ENCODE measurements around the gene TNKS2.
A peak's percentile ranks its signal among the peaks of the same experiment; 100 is the strongest.
"Not testable (repeated sequence)": the region's sequence is repeated elsewhere in the genome, so short reads cannot be mapped to it uniquely, and the experiment has no call there.

The TNKS2 gene

DNA sequence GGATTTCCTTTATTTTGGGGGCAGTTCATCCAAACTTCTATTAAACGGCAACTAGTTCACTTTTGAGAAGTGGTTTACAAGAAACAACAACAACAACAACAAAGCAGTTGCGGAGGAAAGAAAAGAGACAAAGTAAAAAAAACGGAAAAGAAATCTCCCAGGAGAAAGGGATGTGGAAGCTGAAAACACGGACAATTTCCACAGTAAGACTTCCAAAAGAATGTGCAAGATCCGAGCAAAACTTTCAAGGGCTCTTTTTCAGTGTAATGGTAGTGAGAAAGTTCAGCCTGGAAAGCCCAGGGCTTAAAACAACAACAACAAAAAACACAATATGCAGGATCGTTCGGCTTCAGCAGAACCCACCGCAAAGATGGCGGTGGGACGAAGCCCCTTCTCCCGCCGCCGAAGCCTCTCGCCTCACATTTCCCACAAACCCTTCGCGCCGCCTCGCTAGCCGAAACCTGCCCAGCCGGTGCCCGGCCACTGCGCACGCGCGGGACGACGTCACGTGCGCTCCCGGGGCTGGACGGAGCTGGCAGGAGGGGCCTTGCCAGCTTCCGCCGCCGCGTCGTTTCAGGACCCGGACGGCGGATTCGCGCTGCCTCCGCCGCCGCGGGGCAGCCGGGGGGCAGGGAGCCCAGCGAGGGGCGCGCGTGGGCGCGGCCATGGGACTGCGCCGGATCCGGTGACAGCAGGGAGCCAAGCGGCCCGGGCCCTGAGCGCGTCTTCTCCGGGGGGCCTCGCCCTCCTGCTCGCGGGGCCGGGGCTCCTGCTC lies at the start of gene TNKS2:
Gene TNKS2, plus strand, starts transcription at position 553 of the 775 bp plus-strand sequence. CDS start 265 bp downstream, outside the sequence.
- peak; percentile 78 for DNase-seq

DNA sequence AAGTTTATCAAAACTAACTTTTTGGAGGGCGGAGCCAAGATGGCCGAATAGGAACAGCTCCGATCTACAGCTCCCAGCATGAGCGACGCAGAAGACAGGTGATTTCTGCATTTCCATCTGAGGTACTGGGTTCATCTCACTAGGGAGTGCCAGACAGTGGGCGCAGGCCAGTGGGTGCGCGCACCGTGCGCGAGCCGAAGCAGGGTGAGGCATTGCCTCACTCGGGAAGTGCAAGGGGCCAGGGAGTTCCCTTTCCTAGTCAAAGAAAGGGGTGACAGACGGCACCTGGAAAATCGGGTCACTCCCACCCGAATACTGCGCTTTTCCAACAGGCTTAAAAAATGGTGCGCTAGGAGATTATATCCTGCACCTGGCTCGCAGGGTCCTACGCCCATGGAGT lies 48.6 kb upstream of the TNKS2 start:
- DNase-seq = not testable (repeated sequence)

DNA sequence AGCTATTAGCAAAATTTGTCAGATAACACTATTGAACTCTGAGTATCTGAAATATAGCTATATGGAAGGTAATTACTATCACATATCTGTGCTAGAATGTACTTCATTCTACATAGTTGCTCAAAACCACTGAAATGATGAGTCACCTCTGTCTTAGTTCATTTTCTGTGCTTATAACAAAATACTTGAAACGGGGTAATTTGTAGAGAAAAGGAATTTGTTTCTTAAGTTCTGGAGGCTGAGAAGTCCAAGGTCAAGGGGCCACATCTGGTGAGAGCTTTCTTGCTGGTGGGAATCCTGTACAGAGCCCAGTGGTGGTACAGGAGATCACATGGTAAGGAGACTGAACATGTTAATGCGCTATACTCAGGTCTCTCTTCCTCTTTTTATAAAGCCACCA lies 41.9 kb upstream of the TNKS2 start:
- no peak for DNase-seq

DNA sequence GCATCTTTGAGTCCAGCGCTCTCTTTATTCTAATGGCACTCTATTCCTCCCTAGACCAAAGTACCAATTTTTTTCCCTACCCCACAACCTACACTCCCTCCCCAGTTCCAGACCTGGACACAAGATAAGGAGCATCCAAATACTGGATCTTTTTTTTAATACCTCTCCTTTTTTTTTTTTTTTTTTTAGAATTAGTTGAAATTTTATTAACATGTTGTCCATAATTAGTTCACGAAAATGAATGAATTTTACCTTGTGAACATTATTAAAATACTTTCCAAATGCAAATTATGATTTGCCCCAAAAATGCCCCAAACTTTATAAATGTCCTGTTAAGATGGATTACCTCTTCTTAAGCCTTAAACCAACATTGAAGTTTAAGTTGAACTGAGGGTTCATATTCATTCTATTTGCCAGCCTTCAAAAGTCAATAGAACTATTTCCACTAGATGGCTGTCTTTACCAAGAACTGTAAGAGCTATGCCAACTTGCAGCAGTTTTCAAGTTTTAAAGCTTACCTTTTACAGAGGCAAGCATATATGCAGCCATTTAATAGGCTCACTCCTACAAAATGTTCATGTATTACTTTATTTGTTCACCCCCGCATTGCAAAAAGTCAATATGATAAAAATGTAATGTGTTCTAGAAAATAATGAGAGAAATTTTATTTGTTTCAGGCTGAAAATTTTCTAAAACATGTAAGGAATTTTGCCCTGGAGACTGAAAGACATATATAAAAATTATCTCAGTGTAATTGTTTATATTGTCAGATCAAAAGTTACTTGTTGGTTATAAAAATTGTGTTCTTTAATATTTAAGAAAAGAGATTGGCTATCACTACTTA lies 39.7 kb upstream of the TNKS2 start:
- DNase-seq = peak; percentile 66

DNA sequence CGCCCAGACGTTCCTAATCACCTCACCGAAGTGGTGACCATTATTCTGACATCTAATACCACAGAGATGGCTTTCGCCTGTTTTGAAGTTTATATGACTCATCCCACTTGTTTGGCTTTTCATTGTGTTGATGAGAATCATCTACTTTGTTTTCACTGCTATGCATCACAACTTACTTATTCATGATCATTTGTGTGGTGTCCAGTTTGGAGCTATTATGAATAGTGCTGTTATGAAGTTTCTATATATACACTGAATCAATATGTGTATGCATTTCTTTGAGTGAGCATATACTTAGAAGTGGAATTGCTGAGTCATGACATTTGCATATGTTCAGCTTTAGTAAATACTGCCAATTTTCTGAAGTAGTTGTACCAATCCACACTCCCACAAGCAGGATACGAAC lies 38.6 kb upstream of the TNKS2 start:
- DNase-seq = no peak

DNA sequence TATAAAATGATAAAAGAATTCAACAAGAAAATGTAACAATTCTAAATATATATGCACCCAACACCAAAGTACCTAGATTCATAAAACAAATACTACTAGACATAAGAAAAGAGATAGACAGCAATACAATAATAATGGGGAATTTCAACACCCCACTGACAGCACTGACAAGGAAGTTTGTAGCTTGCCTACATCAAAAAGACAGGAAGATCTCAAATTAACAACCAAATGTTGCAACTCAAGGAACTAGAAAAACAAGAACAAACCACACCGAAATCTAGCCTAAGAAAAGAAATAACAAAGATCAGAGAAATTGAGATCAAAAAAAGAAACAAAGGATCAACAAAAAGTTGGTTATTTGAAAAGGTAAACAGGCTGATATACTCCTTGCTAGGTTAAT lies 36.5 kb upstream of the TNKS2 start:
- no peak for DNase-seq

DNA sequence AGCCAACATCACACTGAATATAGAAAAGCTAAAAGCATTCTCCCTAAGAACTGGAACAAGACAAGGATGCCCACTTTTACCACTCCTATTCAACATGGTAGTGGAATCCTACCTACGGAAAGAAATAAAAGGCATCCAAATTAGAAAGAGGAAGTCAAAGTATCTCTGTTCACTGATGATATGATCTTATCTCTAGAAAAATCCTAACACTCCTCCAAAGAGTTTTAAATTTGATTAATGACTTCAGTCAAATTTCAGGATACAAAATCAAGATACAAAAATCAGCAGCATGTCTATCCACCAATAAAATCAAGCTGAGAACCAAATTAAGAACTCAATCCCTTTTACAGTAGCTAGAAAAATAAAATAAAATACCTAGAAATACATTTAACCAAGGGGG lies 35.3 kb upstream of the TNKS2 start:
- DNase-seq = no peak

DNA sequence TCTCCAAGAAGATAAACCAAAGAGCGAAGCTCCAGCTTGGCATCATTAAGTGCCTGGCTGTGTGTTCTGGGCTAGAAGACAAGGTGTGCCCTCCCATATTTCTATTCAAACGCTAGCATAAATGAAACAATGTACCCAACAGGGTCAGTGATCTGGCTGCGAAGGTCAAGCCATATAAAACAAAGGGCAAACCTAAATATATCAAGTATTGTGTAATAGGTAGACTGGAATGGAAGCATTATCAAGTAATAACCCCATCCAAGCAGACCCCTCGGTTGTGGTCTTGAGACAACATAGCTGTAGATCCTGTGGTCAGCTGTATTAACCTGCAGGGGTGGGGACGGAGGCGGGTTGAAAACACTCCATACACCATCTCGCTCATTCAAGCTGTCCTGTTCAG lies 31.6 kb upstream of the TNKS2 start:
- DNase-seq = no peak

DNA sequence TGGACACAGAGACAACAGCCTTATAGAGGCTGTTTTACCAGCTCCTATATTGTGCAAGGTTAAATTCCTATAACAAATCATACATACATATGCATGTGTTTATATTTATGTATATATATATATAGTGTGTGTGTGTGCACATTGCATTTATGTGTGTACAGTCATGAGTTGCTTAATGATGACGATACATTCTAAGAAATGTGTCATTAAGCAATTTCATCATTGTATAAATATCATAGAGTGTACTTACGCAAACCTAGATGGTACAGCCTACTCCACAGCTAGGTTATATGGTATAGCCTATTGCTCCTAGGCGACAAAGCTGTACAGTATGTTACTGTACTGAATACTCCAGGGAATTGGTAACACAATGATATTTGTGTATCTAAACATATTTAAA lies 30.1 kb upstream of the TNKS2 start:
- DNase-seq = no peak

DNA sequence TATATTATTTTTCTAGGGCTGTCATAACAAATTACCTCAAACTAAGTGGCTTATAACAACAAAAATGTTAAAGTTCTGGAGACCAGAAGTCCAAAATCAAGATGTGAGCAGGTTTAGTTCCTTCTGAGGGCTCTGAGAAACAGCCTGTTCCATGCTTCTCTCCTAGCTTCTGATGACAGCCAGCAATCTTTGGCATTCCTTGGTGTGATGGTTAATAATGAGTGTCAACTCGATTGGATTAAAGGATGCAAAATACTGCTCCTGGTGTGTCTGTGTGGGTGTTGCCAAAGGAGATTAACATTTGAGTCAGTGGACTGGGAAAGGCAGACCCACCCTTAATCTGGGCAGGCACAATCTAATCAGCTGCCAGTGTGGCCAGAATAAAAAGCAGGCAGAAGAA lies 26.3 kb upstream of the TNKS2 start:
- DNase-seq = no peak

DNA sequence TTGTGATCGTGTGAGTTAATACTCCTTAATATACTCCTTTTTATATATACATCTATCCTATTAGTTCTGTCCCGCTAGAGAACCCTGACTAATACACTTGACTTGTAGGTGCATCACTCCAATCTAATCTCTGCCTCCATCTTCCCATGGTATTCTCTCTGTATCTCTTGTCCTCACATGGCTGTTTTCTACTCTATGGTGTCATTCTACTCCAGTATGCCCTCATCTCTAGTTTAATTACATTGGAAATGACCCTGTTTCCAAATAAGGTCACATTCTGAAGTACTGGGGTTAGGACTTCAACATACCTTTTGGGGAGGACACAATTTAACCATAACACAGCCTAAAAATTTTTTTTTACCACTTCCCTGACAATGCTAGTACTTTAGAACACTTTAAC lies 25.8 kb upstream of the TNKS2 start:
- no peak for DNase-seq

DNA sequence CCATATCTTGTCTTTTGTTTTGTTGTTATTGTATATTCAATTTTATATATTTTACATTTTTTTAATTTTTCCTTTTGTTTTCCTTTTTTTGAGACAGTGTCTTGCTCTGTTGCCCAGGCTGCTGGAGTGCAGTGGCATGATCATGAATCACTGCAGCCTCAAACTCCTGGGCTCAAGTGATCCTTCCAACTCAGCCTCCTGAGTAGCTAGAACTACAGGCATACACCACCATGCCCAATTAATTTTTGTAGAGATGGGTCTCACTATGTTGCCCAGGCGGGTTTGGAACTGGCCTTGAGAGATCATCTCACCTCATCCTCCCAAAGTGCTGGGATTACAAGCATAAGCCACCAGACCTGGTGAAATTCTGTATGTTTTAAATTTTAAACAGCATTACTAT lies 25.4 kb upstream of the TNKS2 start:
- no peak for DNase-seq

DNA sequence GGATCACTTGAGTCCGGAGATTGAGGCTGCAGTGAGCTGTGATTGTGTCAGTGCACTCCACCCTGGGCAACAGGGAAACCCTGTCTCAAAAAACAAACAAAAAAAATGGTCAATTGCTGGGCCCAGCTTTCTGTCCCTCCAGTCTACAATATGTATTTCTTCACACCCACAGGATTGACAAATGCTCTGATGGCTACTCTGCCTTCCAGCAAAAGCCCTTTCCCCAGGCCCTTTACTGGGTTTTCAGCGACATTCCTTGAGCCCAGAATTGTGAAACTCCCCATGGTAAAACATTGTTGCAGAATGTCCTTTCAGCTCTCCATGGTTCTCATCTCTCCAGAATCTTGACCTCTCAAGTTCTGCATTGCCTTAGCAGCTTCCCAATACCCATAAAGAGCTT lies 23.7 kb upstream of the TNKS2 start:
- no peak for DNase-seq

DNA sequence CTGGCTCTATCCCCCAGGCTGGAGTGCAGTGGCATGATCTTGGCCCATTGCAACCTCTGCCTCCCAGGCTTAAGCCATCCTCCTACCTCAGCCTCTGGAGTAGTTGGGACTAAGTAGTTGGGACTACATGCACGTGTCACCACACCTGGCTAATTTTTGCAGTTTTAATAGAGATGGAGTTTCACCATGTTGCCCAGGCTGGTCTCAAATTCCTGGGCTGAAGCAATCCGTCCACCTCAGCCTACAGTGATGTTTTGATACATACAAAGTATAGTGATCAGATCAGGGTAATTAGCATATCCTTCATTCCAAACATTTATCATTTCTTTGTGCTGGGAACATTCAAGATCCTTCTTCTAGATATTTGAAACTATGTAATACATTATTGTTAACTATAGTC lies 22.5 kb upstream of the TNKS2 start:
- no peak for DNase-seq

DNA sequence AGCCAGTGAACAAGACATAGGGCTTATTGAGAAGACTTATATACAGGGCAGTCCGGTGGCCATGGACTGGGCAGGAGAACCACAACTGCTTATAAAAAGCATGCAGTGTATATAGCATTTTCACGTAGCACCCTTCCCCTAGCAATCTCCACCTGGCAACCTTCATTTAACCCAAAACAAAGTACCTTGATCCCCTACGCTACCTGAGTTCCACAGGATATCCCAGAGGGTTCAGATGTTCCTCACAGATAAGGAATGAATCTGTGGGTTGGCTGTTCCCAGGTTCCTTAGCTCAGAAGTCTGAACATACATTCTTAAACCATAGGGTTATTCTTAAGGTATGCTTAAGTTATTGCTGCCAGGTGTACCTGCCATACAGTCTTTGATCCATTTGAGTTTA lies 22.0 kb upstream of the TNKS2 start:
- no peak for DNase-seq

DNA sequence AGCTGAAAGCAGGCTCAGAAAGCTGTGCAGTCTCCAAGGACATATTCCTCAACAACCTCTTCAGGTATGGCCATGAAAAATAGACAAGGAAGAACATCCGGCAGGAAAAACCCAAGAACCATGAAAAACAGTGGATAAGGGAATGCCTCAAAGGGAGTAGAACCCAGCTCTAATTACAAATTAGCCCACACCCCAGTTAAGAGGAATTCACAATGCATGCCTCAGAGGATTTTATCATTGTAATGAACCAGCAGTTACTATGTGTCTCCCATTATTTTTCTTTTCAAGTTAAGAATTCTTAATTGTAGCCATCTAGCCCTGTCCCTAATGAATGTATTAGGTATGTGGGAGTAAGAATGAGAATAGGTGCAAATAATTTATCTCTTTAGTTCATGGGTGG lies 19.7 kb upstream of the TNKS2 start:
- DNase-seq = no peak

DNA sequence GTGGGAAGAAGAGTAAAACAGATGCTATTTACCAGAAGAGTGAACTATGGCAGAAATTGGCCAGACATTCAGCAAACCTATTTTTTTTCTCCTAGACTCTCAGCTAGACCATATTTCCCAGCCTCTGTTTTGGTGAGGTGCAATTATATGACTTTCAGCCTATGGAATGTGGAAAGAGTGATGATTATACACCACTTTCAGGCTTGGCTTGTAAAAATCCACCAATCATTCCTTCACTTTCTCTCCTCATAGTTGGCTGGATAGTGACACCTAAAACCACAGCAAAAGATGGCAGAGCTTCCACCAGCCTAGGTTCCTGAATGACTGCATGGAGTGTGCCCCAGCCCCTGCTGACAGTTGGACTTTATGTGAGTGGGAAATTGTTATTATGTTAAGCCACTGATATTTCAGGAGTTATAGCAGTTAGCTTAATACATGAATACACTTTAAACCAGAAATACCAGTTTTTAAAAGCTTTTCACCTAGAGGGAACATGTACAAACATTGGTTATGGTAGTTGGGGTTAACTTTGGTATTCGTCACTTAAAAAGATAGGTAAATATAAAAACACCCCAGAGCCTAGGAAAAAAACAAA lies 19.1 kb upstream of the TNKS2 start:
- no peak for DNase-seq

DNA sequence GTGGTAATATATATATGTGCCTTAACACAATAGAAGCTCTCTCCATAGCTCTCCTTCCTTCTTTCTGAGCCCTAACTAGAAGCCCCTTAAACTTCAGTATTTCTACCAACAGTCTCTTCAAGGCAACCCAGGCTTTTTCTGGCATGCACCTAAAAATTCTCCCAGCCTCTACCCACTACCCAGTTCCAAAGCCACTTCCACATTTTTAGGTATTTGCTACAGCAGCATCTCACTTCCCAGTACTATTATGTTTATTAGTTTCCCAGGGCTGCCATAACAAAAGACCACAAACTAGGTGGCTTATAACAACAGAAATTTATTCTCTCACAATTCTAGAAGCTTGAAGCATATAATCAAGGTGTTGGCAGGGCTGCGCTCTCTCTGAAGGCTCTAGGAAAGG lies 15.7 kb upstream of the TNKS2 start:
- DNase-seq = no peak

DNA sequence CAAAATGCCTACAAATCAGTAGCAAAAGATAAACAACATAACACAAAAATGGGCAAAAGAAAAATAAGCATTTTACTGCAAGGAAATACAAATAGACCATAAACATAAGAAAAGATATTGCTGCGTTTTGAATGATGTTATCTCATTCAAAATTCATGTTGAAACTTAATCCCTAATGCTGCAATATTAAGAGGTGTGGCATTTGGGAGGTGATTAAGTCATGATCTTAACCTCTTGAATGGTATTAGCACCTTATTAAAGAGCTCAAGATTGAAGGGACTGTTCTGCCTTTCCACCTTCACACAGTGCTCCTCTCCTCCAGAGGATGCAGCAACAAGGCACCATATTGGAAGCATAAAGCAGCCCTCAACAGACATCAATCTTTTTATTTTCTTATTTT lies 12.4 kb upstream of the TNKS2 start:
- DNase-seq = no peak

DNA sequence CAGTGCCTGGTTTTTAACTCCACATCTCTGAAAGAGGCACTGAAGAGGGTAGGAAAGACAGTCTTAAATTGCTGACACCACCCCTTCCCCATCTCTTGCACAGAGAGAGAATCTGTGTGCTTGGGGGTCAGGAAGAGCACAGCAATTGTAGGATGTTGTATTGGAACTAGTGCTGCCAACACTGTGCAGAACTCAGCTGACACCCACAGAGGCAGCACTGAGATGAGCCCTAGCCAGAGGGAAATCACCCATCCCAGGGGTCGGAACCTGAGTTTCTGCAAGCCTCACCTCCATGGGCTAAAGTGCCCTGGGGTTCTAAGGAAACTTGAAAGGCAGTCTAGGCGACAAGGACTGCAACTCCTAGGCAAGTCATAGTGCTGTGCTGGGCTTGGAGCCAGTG lies 11.0 kb upstream of the TNKS2 start:
- no peak for DNase-seq

DNA sequence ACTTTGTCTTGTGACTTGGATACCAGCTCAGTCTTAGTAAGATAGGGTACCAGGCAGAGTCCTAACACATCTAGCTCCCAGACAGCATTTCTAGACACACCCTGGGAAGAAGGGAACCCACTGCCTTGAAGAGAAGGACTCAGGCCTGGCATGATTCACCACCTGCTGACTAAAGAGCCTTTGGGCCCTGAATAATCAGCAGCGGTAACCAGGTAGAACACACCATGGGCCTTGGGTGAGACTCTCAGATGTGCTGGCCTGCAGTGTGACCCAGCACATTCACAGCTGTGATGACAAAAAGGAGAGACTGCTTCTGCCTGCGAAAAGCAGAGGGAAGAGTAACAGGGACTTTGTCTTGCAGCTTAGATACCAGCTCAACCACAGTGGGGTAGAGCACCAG lies 10.4 kb upstream of the TNKS2 start:
- no peak for DNase-seq

DNA sequence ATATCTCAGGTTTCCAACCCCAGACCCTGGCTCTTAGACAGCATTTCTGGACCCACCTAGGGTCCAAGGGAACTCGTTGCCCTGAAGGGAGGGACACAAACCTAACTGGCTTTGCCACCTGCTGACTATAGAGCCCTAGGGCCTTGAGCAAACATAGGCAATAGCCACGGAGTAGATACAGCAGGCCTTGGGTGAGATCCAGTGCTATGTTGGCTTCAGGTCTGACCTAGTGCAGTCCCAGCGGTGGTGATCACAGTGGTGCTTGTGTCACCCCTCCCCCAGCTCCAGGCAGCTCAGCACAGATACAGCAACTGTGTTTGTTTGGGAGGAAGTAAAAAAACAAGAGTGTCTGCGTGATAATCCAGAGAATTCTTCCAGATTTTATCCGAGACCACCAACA lies 9.7 kb upstream of the TNKS2 start:
- no peak for DNase-seq

DNA sequence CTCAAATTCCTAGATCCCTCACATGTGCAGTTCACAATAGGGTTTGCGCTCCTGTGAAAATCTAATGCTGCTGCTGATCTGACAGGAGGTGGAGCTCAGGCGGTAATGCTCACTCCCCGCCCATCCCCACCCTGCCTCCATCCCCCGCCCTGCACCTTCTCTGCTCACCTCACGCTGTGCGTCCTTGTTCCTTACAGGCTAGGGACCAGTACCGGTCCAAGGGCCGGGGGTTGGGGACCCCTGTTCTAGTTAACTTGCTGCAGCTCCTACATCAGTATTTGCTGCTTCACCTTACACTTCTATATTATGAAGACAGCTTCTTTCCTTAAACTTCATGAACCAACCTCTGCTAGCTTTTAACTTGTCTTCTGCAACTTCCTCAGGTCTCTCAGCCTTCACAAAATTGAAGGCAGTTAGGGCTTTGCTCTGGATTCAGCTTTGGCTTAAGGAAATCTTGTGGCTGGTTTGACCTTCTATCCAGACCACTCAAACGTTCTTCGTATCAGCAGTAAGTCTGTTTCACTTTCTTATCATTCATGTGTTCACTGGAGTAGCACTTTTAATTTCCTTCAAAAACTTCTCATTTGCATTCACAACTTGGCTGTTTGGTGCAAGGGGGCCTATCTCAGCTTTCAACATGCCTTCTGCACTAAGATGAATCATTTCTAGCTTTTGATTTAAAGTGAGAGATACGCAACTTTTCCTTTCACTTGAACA lies 1.7 kb upstream of the TNKS2 start:
- no peak for DNase-seq
